SK-N-SH treated with all-trans-retinoic acid at 6 μM for 48 hours (cell line): ENCODE measurements around the gene TET2.
"Not testable (repeated sequence)": the region's sequence is repeated elsewhere in the genome, so short reads cannot be mapped to it uniquely, and the experiment has no call there.

Experiments
- ATAC-seq: fragments of 200-7000 bp; cut with Tn5 transposase; 3 replicates; pipeline ENCODE4 v1.9.1; 2020; ENCODE audit warnings: mild to moderate bottlenecking, moderate library complexity
- ARNTL ChIP-seq: fragments of 450-650 bp; formaldehyde crosslinking; IDR thresholded peaks from 2 replicates; pipeline ENCODE4 v1.5.0; 2020; ENCODE audit warnings: low read depth, mild to moderate bottlenecking, moderate library complexity, borderline replicate concordance
- BACH2 ChIP-seq: fragments of 250-450 bp; sonication (Bioruptor Pico); IDR thresholded peaks from 2 replicates; pipeline ENCODE4 v1.9.0; 2021; ENCODE audit warnings: mild to moderate bottlenecking, borderline replicate concordance
- CSDC2 ChIP-seq: fragments of 250-450 bp; sonication (Bioruptor Pico); IDR thresholded peaks from 2 replicates; pipeline ENCODE4 v1.5.0; 2020; ENCODE audit warnings: mild to moderate bottlenecking, moderate library complexity
- ESRRG ChIP-seq: fragments of 250-450 bp; sonication (Bioruptor Pico); IDR thresholded peaks from 2 replicates; pipeline ENCODE4 v1.6.1; 2021; ENCODE audit warnings: mild to moderate bottlenecking
- OSR1 ChIP-seq: fragments of 250-450 bp; sonication (Bioruptor Pico); IDR thresholded peaks from 2 replicates; pipeline ENCODE4 v1.8.0; 2022; ENCODE audit warnings: moderate library complexity, mild to moderate bottlenecking, inconsistent platforms
- POU6F1 ChIP-seq: fragments of 250-450 bp; sonication (Bioruptor Pico); IDR thresholded peaks from 2 replicates; pipeline ENCODE4 v1.8.0; 2021; ENCODE audit warnings: low read depth, mild to moderate bottlenecking, moderate library complexity, borderline replicate concordance
- PPARA ChIP-seq: fragments of 250-450 bp; sonication (Bioruptor Pico); IDR thresholded peaks from 2 replicates; pipeline ENCODE4 v1.5.0; 2020; ENCODE audit warnings: mild to moderate bottlenecking, borderline replicate concordance
- RARB ChIP-seq: fragments of 250-450 bp; sonication (Bioruptor Pico); IDR thresholded peaks from 2 replicates; pipeline ENCODE4 v1.8.0; 2021; ENCODE audit warnings: mild to moderate bottlenecking, moderate library complexity
- SNAI2 ChIP-seq: fragments of 250-450 bp; sonication (Bioruptor Pico); IDR thresholded peaks from 2 replicates; pipeline ENCODE4 v1.5.0; 2020; ENCODE audit warnings: mild to moderate bottlenecking, moderate library complexity
- TCF4 ChIP-seq: fragments of 250-450 bp; sonication (Bioruptor Pico); IDR thresholded peaks from 2 replicates; pipeline ENCODE4 v1.8.0; 2021; ENCODE audit warnings: mild to moderate bottlenecking, moderate library complexity, borderline replicate concordance
- TOX ChIP-seq: fragments of 250-450 bp; sonication (Bioruptor Pico); IDR thresholded peaks from 2 replicates; pipeline ENCODE4 v1.8.0; 2021; ENCODE audit warnings: mild to moderate bottlenecking, moderate library complexity, borderline replicate concordance
- TSHZ2 ChIP-seq: fragments of 250-450 bp; sonication (Bioruptor Pico); IDR thresholded peaks from 2 replicates; pipeline ENCODE4 v1.5.0; 2020; ENCODE audit warnings: mild to moderate bottlenecking, moderate library complexity
- ZC3H10 ChIP-seq: fragments of 250-450 bp; sonication (Bioruptor Pico); IDR thresholded peaks from 2 replicates; pipeline ENCODE4 v1.5.1; 2021; ENCODE audit warnings: mild to moderate bottlenecking, moderate library complexity
- ZFP3 ChIP-seq: fragments of 250-450 bp; sonication (Bioruptor Pico); IDR thresholded peaks from 2 replicates; pipeline ENCODE4 v1.5.0; 2020; ENCODE audit warnings: mild to moderate bottlenecking, moderate library complexity
- ZFP30 ChIP-seq: fragments of 450-650 bp; formaldehyde crosslinking; IDR thresholded peaks from 2 replicates; pipeline ENCODE4 v1.5.0; 2022; ENCODE audit warnings: mild to moderate bottlenecking, moderate library complexity
- ZNF565 ChIP-seq: fragments of 450-650 bp; formaldehyde crosslinking; conservative IDR thresholded peaks from 2 replicates; pipeline ENCODE4 v1.5.0; 2020; ENCODE audit warnings: low read depth, mild to moderate bottlenecking, moderate library complexity
- ZNF70 ChIP-seq: fragments of 450-650 bp; formaldehyde crosslinking; IDR thresholded peaks from 2 replicates; pipeline ENCODE4 v1.5.0; 2020; ENCODE audit warnings: mild to moderate bottlenecking, moderate library complexity
- ZNF8 ChIP-seq: fragments of 450-650 bp; formaldehyde crosslinking; IDR thresholded peaks from 2 replicates; pipeline ENCODE4 v1.5.0; 2020; ENCODE audit warnings: mild to moderate bottlenecking, moderate library complexity
- TF ChIP-seq, protein P1 (sequence below): fragments of 250-450 bp; sonication (Bioruptor Pico); IDR thresholded peaks from 2 replicates; pipeline ENCODE4 v1.8.0; 2020; ENCODE audit warnings: mild to moderate bottlenecking, moderate library complexity, borderline replicate concordance
- TF ChIP-seq, protein P2 (sequence below): fragments of 250-450 bp; sonication (Bioruptor Pico); IDR thresholded peaks from 2 replicates; pipeline ENCODE4 v1.5.1; 2020; ENCODE audit warnings: low read depth, mild to moderate bottlenecking, moderate library complexity

Gene TET2

DNA sequence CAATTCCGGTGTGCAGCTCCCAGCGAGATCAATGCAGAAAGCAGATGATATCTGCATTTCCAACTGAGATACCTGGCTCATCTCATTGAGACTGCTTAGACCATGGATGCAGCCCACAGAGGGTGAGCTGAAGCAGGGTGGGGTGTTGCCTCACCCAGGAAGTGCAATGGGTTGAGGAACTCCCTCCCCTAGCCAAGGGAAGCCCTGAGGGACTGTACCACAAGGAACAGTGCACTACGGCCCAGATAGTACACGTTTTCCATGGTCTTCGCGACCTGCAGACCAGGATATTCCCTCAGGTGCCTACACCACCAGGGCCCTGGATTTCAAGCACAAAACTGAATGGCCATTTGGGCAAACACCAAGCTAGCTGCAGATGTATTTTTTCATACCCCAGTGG, 150.0 kb downstream of the TET2 start:
- TF ChIP-seq ESRRG (CRISPR knock-in tag) = no peak
- no peak for TF ChIP-seq TCF4 (CRISPR knock-in tag)
- TF ChIP-seq RARB (CRISPR knock-in tag) = no peak
- TF ChIP-seq ZFP3 (CRISPR knock-in tag) = no peak
- TF ChIP-seq BACH2 = no peak
- no peak for TF ChIP-seq TSHZ2
- TF ChIP-seq OSR1 (CRISPR knock-in tag) = no peak
- no peak for TF ChIP-seq ZNF8 (CRISPR knock-in tag)
- TF ChIP-seq, protein P1, sequence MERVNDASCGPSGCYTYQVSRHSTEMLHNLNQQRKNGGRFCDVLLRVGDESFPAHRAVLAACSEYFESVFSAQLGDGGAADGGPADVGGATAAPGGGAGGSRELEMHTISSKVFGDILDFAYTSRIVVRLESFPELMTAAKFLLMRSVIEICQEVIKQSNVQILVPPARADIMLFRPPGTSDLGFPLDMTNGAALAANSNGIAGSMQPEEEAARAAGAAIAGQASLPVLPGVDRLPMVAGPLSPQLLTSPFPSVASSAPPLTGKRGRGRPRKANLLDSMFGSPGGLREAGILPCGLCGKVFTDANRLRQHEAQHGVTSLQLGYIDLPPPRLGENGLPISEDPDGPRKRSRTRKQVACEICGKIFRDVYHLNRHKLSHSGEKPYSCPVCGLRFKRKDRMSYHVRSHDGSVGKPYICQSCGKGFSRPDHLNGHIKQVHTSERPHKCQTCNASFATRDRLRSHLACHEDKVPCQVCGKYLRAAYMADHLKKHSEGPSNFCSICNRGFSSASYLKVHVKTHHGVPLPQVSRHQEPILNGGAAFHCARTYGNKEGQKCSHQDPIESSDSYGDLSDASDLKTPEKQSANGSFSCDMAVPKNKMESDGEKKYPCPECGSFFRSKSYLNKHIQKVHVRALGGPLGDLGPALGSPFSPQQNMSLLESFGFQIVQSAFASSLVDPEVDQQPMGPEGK (CRISPR knock-in tag) = no peak
- no peak for TF ChIP-seq ARNTL (CRISPR knock-in tag)
- no peak for TF ChIP-seq CSDC2 (CRISPR knock-in tag)
- ATAC-seq = no peak

GRCh38 chr4:105299027-105299426, 152.4 kb downstream of the TET2 start:
- not testable (repeated sequence) for ATAC-seq

GRCh38 chr4:105304085-105304484, 157.4 kb downstream of the TET2 start:
- no peak for ATAC-seq
- TF ChIP-seq, protein P2, sequence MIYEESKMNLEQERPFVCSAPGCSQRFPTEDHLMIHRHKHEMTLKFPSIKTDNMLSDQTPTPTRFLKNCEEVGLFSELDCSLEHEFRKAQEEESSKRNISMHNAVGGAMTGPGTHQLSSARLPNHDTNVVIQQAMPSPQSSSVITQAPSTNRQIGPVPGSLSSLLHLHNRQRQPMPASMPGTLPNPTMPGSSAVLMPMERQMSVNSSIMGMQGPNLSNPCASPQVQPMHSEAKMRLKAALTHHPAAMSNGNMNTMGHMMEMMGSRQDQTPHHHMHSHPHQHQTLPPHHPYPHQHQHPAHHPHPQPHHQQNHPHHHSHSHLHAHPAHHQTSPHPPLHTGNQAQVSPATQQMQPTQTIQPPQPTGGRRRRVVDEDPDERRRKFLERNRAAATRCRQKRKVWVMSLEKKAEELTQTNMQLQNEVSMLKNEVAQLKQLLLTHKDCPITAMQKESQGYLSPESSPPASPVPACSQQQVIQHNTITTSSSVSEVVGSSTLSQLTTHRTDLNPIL (CRISPR knock-in tag) = no peak
- TF ChIP-seq ESRRG (CRISPR knock-in tag) (no peak), TCF4 (CRISPR knock-in tag) (no peak), ZNF8 (CRISPR knock-in tag) (no peak), ZC3H10 (CRISPR knock-in tag) (no peak)

- no peak for TF ChIP-seq CSDC2 (CRISPR knock-in tag)
- no peak for TF ChIP-seq ZNF565 (CRISPR knock-in tag)
- TF ChIP-seq ARNTL (CRISPR knock-in tag) = no peak
- TF ChIP-seq SNAI2 = no peak
- ATAC-seq = no peak
Measured at GRCh38 chr4:105305019-105305836, 158.6 kb downstream of the TET2 start.

- no peak; the same call in 2 of the 3 replicates for ATAC-seq
- TF ChIP-seq, protein P2 (CRISPR knock-in tag) = no peak
- TF ChIP-seq BACH2 = no peak
- no peak for TF ChIP-seq CSDC2 (CRISPR knock-in tag)
- no peak for TF ChIP-seq ZNF565 (CRISPR knock-in tag)
- no peak for TF ChIP-seq TSHZ2
- no peak for TF ChIP-seq OSR1 (CRISPR knock-in tag)
- no peak for TF ChIP-seq ZFP3 (CRISPR knock-in tag)
- TF ChIP-seq ZFP30 (CRISPR knock-in tag) = no peak
- TF ChIP-seq TOX (CRISPR knock-in tag) = no peak
- no peak for TF ChIP-seq PPARA (CRISPR knock-in tag)
- TF ChIP-seq ZNF8 (CRISPR knock-in tag) = no peak
- TF ChIP-seq SNAI2 = no peak
- no peak for TF ChIP-seq ARNTL (CRISPR knock-in tag)
- no peak for TF ChIP-seq ZNF70 (CRISPR knock-in tag)
- no peak for TF ChIP-seq ZC3H10 (CRISPR knock-in tag)
- no peak for TF ChIP-seq POU6F1 (CRISPR knock-in tag)
Measured at GRCh38 chr4:105306158-105306781, 159.6 kb downstream of the TET2 start.
